ENCODE data around the gene JAK3. TPM values are rescaled to one million over a fixed set of nuclear protein-coding genes. Genes with fewer than 3 reads are reported as not detected.
"Not testable (repeated sequence)": the region's sequence is repeated elsewhere in the genome, so short reads cannot be mapped to it uniquely, and the experiment has no call there.

The JAK3 gene
- total RNA-seq, 1 donor from 2014 or later, result 8.0 TPM

DNA sequence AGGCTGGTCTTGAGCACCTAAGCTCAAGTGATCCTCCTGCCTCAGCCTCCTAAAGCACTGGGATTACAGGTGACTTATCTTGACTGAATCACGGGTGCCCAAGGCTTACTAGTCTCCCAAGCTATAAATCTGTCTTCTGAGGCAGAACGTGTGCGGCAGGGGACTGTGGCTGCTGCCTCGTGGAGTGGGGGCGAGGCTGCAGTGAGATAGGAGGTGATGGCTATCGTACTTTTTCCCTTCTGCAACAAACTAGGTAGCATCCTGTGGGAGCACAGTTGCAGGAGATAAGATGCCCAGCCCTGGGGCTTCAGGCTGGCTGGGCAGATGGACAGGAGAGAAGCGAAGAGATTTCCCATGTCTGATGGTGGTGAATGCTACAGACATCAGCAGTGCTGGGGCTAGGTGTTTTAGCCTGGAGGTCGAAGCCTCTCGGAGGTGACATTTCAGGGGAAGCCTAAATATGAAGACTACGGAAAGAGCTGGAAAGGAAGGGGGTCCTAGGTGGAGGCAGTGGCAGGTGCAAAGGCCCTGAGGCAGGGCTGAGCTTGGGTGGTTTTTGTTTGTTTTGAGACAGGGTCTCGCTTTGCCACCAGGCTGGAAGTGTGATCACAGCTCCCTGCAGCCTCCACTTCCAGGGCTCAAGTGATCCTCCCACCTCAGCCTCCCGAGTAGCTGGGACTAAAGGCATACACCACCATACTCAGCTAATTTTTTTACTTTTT is 45.5 kb downstream of the JAK3 start:
- no peak for DNase-seq (ENCODE audit: low read depth)
- H3K4me3 ChIP-seq (ENCODE audit: low read depth, low read length), result no peak overlapping the region
- no peak for TF ChIP-seq CTCF (conservative IDR thresholded peaks at IDR 0.05; ENCODE audit: low read depth, low read length)

- not testable (repeated sequence) for H3K4me3 ChIP-seq (ENCODE audit: low read depth, low read length); DNase-seq (ENCODE audit: low read depth)
Observed at GRCh38 chr19:17798599-17798998, 49.2 kb downstream of the JAK3 start.

GRCh38 chr19:17797424-17798201 is 50.2 kb downstream of the JAK3 start:
- TF ChIP-seq CTCF (conservative IDR thresholded peaks at IDR 0.05; ENCODE audit: low read depth, low read length), result no peak
- DNase-seq (ENCODE audit: low read depth), result no peak
- H3K4me3 ChIP-seq (ENCODE audit: low read depth, low read length), result no peak overlapping the region

DNA sequence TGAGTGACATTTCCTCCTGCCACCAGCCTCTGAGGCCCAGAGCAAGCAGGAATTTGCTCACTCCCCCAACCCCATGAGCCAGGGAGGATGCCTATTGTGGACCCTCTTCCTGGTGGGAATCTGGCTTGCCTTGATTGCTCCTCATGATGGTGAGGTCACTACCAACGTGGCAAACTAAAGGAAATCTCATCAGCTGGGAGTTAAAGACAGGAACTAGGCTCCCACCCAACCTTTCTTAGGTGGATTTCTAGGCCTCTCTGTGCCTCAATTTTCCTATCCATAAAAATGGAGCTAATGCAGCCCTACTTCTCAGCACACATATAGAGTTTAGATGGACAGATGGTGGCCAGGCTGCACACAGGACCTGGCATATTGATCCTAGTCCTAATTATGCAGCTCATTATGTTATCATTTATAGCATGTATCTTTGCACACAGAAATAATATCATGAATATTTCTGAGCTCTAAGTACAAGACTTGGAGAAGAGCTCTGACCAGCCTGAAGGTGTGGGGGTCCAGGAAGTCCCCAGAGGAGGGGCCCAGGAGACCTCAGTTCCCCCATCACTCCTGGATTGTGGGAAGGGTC is 50.9 kb downstream of the JAK3 start:
- no peak overlapping the region for H3K4me3 ChIP-seq (ENCODE audit: low read depth, low read length)
- DNase-seq (ENCODE audit: low read depth), result no peak
- no peak for TF ChIP-seq CTCF (conservative IDR thresholded peaks at IDR 0.05; ENCODE audit: low read depth, low read length)

- DNase-seq (ENCODE audit: low read depth), result no peak
- no peak for TF ChIP-seq CTCF (conservative IDR thresholded peaks at IDR 0.05; ENCODE audit: low read depth, low read length)
Observed at GRCh38 chr19:17796013-17796837, 51.6 kb downstream of the JAK3 start.

DNA sequence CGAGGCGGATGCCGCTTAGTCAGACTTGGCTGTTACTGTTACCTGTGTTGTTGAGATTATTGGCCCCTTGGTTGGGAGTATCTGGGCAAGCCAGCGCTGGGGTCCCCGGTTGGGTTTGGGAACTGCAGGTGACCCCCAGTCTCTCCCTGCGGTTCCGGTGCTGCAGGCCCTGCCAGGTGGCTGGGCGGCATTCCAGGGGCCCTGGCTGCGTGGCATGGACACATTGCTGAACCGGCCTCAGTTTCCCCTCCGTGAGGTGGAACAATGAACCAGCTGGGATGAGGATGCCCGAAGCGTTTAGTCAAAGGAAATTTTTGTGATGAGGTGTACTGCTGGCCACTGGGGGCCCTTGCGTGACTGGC is 52.3 kb downstream of the JAK3 start:
- TF ChIP-seq CTCF (conservative IDR thresholded peaks at IDR 0.05; ENCODE audit: low read depth, low read length), result no peak
- DNase-seq (ENCODE audit: low read depth), result no peak
- H3K4me3 ChIP-seq (ENCODE audit: low read depth, low read length), result peak overlapping the region; percentile 58

More at GRCh38 chr19:17796013-17796837, 51.6 kb downstream of the JAK3 start:
- H3K4me3 ChIP-seq (ENCODE audit: low read depth, low read length), result no peak overlapping the region
